ENCODE measurements around the gene CCDC71L.

DNA sequence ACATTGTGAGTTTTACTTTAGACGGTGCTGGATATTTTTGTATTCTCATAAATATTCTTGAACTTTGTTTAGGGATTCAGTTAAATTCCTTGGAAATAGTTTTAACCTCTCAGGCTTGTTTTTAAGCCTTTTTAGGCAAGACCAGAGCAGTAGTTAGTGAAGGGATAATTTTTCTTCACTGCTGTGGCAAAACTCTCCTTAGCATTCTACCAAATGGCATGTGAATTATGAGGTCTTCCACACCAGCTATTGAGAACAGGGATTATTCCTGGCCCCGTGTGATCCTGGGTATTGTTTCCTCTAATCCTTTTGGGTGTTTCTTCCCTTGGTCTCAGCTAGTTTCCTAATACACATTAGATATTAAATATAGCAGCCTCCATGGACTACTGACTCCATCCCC lies 46.2 kb downstream of the CCDC71L start:
- TF ChIP-seq POLR2A (IDR thresholded peaks at IDR 0.05; ENCODE audit: low read depth, low read length) (no peak), USF2 (IDR thresholded peaks at IDR 0.05; ENCODE audit: low read depth, low read length) (no peak), CTCF (conservative IDR thresholded peaks at IDR 0.05; ENCODE audit: low read depth, low read length) (no peak), ELK1 (IDR thresholded peaks at IDR 0.05; ENCODE audit: borderline replicate concordance, low read depth, low read length) (no peak), BHLHE40 (IDR thresholded peaks at IDR 0.05; ENCODE audit: low read depth, low read length) (no peak), CHD1 (IDR thresholded peaks at IDR 0.05; ENCODE audit: low read depth, low read length) (no peak), FOS (IDR thresholded peaks at IDR 0.05; ENCODE audit: low read depth, low read length) (no peak), MAFK (IDR thresholded peaks at IDR 0.05; ENCODE audit: low read depth, low read length) (no peak), CEBPB (IDR thresholded peaks at IDR 0.05; ENCODE audit: low read depth, low read length) (no peak), SMC3 (IDR thresholded peaks at IDR 0.05; ENCODE audit: low read depth, low read length) (no peak), RAD21 (IDR thresholded peaks at IDR 0.05; ENCODE audit: low read length) (no peak)

All from IMR-90 (cell line).